ENCODE data around the gene OR10P1.
A peak's percentile ranks its signal among the peaks of the same experiment; 100 is the strongest.

The OR10P1 gene

GRCh38 chr12:55683676-55684075 is 47.0 kb downstream of the OR10P1 start:
- peak overlapping the region; percentile 22 for H3K4me3 ChIP-seq (ENCODE audit: low read length, poor library complexity, severe bottlenecking)
- peaks cover 15% of the 10 kb centered on the region; the same call in 1 of the 2 replicates for H3K79me2 ChIP-seq (ENCODE audit: insufficient read depth, low read length)
- peak overlapping the region; percentile 21 for H3K9ac ChIP-seq (ENCODE audit: low read depth, low read length, poor library complexity, severe bottlenecking)
- peaks cover 23% of the 10 kb centered on the region for H3K4me1 ChIP-seq (ENCODE audit: insufficient read depth, low read length, poor library complexity, severe bottlenecking)
- H4K20me1 ChIP-seq (ENCODE audit: insufficient read depth, low read length, poor library complexity, severe bottlenecking): no peaks in the 10 kb centered on the region
- no peaks in the 10 kb centered on the region for H3K9me3 ChIP-seq (ENCODE audit: insufficient read depth, low read depth, low read length)
- H3F3A ChIP-seq (ENCODE audit: low read depth): no peaks in the 10 kb centered on the region
- no peaks in the 10 kb centered on the region for H3K36me3 ChIP-seq (ENCODE audit: insufficient read depth, low read length)
- H2AFZ ChIP-seq (ENCODE audit: low read length): no peak overlapping the region
- peak overlapping the region; percentile 75 for H3K4me2 ChIP-seq (ENCODE audit: low read depth, low read length, poor library complexity, severe bottlenecking)
- no peaks in the 10 kb centered on the region for H3K9me2 ChIP-seq (replicated peaks; ENCODE audit: low read depth, low read length)
- no peaks in the 10 kb centered on the region for H3K27me3 ChIP-seq (ENCODE audit: insufficient read depth, low read length, poor library complexity, severe bottlenecking)
- TF ChIP-seq EZH2phosphoT487 (IDR thresholded peaks at IDR 0.05; ENCODE audit: borderline replicate concordance): no peak
- TF ChIP-seq CTCF (conservative IDR thresholded peaks at IDR 0.05; ENCODE audit: low read length): no peak

GRCh38 chr12:55684761-55685370 is 48.2 kb downstream of the OR10P1 start:
- H2AFZ ChIP-seq (ENCODE audit: low read length): no peak overlapping the region

DNA sequence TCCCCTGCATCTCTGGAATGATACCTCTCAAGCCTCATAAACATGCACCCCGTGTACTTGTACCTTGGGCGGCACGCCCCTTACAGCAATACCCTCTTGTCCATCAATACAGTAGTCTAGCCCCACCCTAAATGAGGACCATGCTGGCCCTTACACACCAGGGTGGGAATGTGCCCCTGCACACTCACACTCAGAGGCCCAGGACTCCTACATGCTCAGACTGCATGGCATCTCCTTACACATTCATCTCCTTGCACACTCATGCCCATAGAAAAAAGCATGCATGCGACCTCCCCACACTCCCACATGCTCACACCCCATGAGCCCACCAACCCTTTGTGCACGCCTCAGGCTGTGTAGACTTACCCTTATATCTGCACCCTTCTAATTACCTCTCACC is 49.0 kb downstream of the OR10P1 start:
- no peak overlapping the region for H3K4me2 ChIP-seq (ENCODE audit: low read depth, low read length, poor library complexity, severe bottlenecking)
- no peak overlapping the region for H3K9ac ChIP-seq (ENCODE audit: low read depth, low read length, poor library complexity, severe bottlenecking)
- TF ChIP-seq CTCF (conservative IDR thresholded peaks at IDR 0.05; ENCODE audit: low read length): no peak
- no peak for TF ChIP-seq EZH2phosphoT487 (IDR thresholded peaks at IDR 0.05; ENCODE audit: borderline replicate concordance)
- H3K9me3 ChIP-seq (ENCODE audit: insufficient read depth, low read depth, low read length): no peaks in the 10 kb centered on the region
- H3K9me2 ChIP-seq (replicated peaks; ENCODE audit: low read depth, low read length): no peaks in the 10 kb centered on the region
- H3F3A ChIP-seq (ENCODE audit: low read depth): no peaks in the 10 kb centered on the region
- no peak overlapping the region for H3K4me3 ChIP-seq (ENCODE audit: low read length, poor library complexity, severe bottlenecking)
- H4K20me1 ChIP-seq (ENCODE audit: insufficient read depth, low read length, poor library complexity, severe bottlenecking): no peaks in the 10 kb centered on the region
- peaks cover 15% of the 10 kb centered on the region; the same call in 1 of the 2 replicates for H3K79me2 ChIP-seq (ENCODE audit: insufficient read depth, low read length)
- H3K27me3 ChIP-seq (ENCODE audit: insufficient read depth, low read length, poor library complexity, severe bottlenecking): no peaks in the 10 kb centered on the region
- no peak overlapping the region for H2AFZ ChIP-seq (ENCODE audit: low read length)
- peaks cover 28% of the 10 kb centered on the region for H3K4me1 ChIP-seq (ENCODE audit: insufficient read depth, low read length, poor library complexity, severe bottlenecking)
- no peaks in the 10 kb centered on the region for H3K36me3 ChIP-seq (ENCODE audit: insufficient read depth, low read length)

More at GRCh38 chr12:55684761-55685370, 48.2 kb downstream of the OR10P1 start:
- Histone ChIP-seq H3K27me3 (ENCODE audit: insufficient read depth, low read length, poor library complexity, severe bottlenecking) (no peaks in the 10 kb centered on the region), H3K9me3 (ENCODE audit: insufficient read depth, low read depth, low read length) (no peaks in the 10 kb centered on the region), H3F3A (ENCODE audit: low read depth) (no peaks in the 10 kb centered on the region), H4K20me1 (ENCODE audit: insufficient read depth, low read length, poor library complexity, severe bottlenecking) (no peaks in the 10 kb centered on the region), H3K36me3 (ENCODE audit: insufficient read depth, low read length) (no peaks in the 10 kb centered on the region), H3K9ac (ENCODE audit: low read depth, low read length, poor library complexity, severe bottlenecking) (no peak overlapping the region), H3K9me2 (replicated peaks; ENCODE audit: low read depth, low read length) (no peaks in the 10 kb centered on the region), H3K4me3 (ENCODE audit: low read length, poor library complexity, severe bottlenecking) (no peak overlapping the region), H3K79me2 (ENCODE audit: insufficient read depth, low read length) (peaks cover 15% of the 10 kb centered on the region; the same call in 1 of the 2 replicates), H3K4me1 (ENCODE audit: insufficient read depth, low read length, poor library complexity, severe bottlenecking) (peaks cover 28% of the 10 kb centered on the region), H3K4me2 (ENCODE audit: low read depth, low read length, poor library complexity, severe bottlenecking) (no peak overlapping the region)
- TF ChIP-seq CTCF (conservative IDR thresholded peaks at IDR 0.05; ENCODE audit: low read length) (no peak), EZH2phosphoT487 (IDR thresholded peaks at IDR 0.05; ENCODE audit: borderline replicate concordance) (no peak)

Measured in Loucy (cell line).